ENCODE data around the gene MRPS26. TPM values are rescaled to one million over a fixed set of nuclear protein-coding genes. Genes with fewer than 3 reads are reported as not detected.

The MRPS26 gene
- total RNA-seq (129 and 133 TPM in 2 replicates), polyA plus RNA-seq (159 and 164 TPM in 2 replicates)

DNA sequence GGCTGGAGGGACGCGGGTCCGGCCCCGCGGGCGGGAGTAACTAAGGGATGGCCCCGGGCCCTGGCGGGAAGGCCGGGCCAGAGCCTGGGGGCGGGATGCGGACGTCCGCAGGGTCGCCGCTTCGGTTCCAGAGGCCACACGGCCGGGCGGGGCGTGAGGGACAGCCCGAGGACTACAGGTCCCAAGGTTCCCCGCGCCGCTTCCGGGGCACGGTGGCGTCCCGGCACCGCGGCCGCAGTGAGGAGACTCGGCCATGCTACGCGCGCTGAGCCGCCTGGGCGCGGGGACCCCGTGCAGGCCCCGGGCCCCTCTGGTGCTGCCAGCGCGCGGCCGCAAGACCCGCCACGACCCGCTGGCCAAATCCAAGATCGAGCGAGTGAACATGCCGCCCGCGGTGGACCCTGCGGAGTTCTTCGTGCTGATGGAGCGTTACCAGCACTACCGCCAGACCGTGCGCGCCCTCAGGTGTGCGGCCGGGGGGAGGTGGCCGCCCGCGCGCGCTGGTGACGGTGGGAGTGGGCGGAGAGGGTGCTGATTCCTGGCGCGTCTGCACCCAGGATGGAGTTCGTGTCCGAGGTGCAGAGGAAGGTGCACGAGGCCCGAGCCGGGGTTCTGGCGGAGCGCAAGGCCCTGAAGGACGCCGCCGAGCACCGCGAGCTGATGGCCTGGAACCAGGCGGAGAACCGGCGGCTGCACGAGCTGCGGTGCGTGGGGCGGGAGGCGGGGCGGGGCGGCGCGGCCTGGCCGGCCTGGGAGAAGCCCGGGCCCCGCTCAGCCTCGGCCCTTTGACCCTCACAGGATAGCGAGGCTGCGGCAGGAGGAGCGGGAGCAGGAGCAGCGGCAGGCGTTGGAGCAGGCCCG is at the start of gene MRPS26:
Gene MRPS26, plus strand, starts transcription at position 237 of the 861 bp plus-strand sequence. Its CDS starts 17 bp downstream, at position 254.
- peaks cover 3% of the 10 kb centered on the region for H3K4me1 ChIP-seq (ENCODE audit: low read depth)
- peak within 1 kb of the TSS; percentile 52 for H3K27ac ChIP-seq
- H3K36me3 ChIP-seq: peaks cover 11% of the 10 kb centered on the region
- no peaks in the 10 kb centered on the region for H3K9me3 ChIP-seq (ENCODE audit: low read depth)
- no peak for TF ChIP-seq CTCF (IDR thresholded peaks at IDR 0.05; ENCODE audit: low read depth, low read length)
- DNase-seq (ENCODE audit: low read depth in 1 of 2, low spot score in 1 of 2): peak; percentile 92 to 96
- H3K4me3 ChIP-seq: peak within 1 kb of the TSS; percentile 93
- no peaks in the 10 kb centered on the region for H3K27me3 ChIP-seq

DNA sequence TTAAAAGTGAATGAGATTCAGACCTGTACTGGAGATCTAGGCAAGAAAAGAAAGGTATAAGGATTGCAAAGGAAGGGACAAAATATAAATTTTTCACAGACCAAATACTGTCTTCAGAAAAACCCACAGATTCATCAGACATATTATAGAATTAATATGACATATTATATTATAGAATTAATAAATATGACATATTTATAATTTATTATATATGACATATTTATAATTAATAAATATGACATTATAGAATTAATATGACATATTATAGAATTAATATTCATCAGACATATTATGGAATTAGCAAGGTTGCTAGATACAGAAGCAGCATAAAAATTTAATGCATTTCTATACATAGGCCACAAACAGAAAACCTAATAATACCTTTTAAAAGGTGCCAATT is 47.1 kb upstream of the MRPS26 start:
- DNase-seq (ENCODE audit: low read depth in 1 of 2, low spot score in 1 of 2): no peak
- peaks cover 9% of the 10 kb centered on the region for H3K36me3 ChIP-seq
- H3K4me1 ChIP-seq (ENCODE audit: low read depth): no peaks in the 10 kb centered on the region
- no peak overlapping the region for H3K4me3 ChIP-seq
- H3K27ac ChIP-seq: no peak overlapping the region
- no peaks in the 10 kb centered on the region for H3K27me3 ChIP-seq
- no peak for TF ChIP-seq CTCF (IDR thresholded peaks at IDR 0.05; ENCODE audit: low read depth, low read length)
- H3K9me3 ChIP-seq (ENCODE audit: low read depth): no peaks in the 10 kb centered on the region

- H3K4me3 ChIP-seq: no peak overlapping the region
- peak; percentile 37 to 83 for DNase-seq (ENCODE audit: low read depth in 1 of 2, low spot score in 1 of 2)
- TF ChIP-seq CTCF (IDR thresholded peaks at IDR 0.05; ENCODE audit: low read depth, low read length): peak; percentile 58
Measured at GRCh38 chr20:3000852-3001523, 44.9 kb upstream of the MRPS26 start.

DNA sequence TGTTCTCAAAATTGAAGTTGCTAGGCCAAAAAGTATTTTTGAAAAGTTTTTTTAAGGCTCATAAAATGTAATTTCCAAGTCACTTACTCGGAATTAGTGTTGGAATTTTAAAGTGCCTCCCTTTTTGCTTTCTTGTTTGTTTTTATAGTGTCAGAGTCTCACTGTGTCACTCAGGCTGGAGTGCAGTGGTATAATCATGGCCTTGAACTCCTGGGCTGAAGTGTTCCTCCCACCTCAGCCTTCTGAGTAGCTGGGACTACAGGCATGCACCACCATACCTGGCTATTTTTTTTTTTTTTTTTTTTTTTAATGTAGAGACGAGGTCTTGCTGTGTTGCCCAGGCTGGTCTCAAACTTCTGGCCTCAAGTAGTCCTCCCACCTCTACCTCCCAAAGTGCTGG is 42.4 kb upstream of the MRPS26 start:
- TF ChIP-seq CTCF (IDR thresholded peaks at IDR 0.05; ENCODE audit: low read depth, low read length): no peak
- Histone ChIP-seq H3K36me3 (peaks cover 39% of the 10 kb centered on the region), H3K9me3 (ENCODE audit: low read depth) (no peaks in the 10 kb centered on the region), H3K4me3 (no peak overlapping the region), H3K27me3 (no peaks in the 10 kb centered on the region), H3K4me1 (ENCODE audit: low read depth) (no peaks in the 10 kb centered on the region), H3K27ac (no peak overlapping the region)
- no peak for DNase-seq (ENCODE audit: low read depth in 1 of 2, low spot score in 1 of 2)

More at GRCh38 chr20:3000852-3001523, 44.9 kb upstream of the MRPS26 start:
- Histone ChIP-seq H3K27me3 (no peaks in the 10 kb centered on the region), H3K9me3 (ENCODE audit: low read depth) (no peaks in the 10 kb centered on the region), H3K4me1 (ENCODE audit: low read depth) (no peaks in the 10 kb centered on the region), H3K27ac (no peak overlapping the region), H3K36me3 (peaks cover 19% of the 10 kb centered on the region)

DNA sequence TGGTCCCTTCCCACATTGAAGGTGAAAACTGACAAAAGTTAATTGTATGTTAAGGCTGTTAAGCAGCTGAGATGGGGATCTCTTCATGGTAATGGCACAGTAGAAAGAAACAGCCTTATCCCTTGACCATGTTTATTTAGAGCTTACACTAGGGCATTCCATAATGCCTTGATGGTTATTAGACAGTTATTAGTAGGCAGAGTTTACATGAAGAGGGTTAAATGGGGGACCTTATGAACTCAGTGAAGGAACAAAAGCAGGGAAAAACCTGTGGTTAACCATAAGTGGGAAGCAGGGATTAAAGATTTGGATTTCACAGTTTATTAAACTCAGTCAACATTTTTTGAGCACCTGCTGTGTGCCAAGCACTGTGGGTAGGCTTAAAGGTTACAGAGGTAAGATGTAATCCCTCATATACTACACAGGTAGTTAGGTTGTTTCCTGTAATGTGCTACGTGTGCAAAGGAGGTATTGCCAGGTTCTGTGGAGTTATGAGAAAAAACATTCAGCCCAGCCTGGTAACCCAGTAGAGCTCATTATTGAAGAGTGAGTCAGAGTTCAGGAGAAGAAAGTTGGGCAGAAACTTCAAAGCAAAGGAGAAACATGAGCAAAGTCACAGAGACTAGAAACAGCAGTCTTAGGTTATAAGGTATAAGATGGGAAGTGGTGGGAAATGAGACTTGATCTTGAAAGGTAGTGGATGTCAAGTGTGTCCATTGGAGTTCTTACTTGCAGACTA is 34.7 kb upstream of the MRPS26 start:
- H3K4me1 ChIP-seq (ENCODE audit: low read depth): no peaks in the 10 kb centered on the region
- no peak overlapping the region for H3K4me3 ChIP-seq
- no peaks in the 10 kb centered on the region for H3K27me3 ChIP-seq
- no peak for TF ChIP-seq CTCF (IDR thresholded peaks at IDR 0.05; ENCODE audit: low read depth, low read length)
- H3K9me3 ChIP-seq (ENCODE audit: low read depth): no peaks in the 10 kb centered on the region
- peak in 1 of 2 donors; percentile 19 for DNase-seq (ENCODE audit: low read depth in 1 of 2, low spot score in 1 of 2)
- H3K27ac ChIP-seq: no peak overlapping the region
- peaks cover 19% of the 10 kb centered on the region for H3K36me3 ChIP-seq

All from cardiac muscle cell (in vitro differentiated cells and primary cell).